Astrocyte (in vitro differentiated cells and primary cell): ENCODE measurements around the gene LILRB2. TPM values are rescaled to one million over a fixed set of nuclear protein-coding genes. Genes with fewer than 3 reads are reported as not detected.
"Not testable (repeated sequence)": the region's sequence is repeated elsewhere in the genome, so short reads cannot be mapped to it uniquely, and the experiment has no call there.

Experiments used
- DNase-seq: peaks from one replicate; pipeline ENCODE4 v3.0.0-alpha.2; 2010; ENCODE audit warnings: low read depth
- FAIRE-seq: peaks from 2 replicates; lab custom pipeline; 2011; peaks lifted over from hg19 to GRCh38; lab: Jason Lieb, UNC
- H2AFZ ChIP-seq: 2 replicates; pipeline ENCODE4 v1.6.0; 2012; ENCODE audit warnings: low read depth, low read length, inconsistent platforms
- H3K27ac ChIP-seq: 2 replicates; pipeline ENCODE4 v1.5.1; 2011; ENCODE audit warnings: low read depth, low read length, inconsistent platforms
- H3K27me3 ChIP-seq: 2 replicates; pipeline ENCODE4 v1.6.0; 2011; ENCODE audit warnings: low read length, inconsistent platforms; ENCODE audit not compliant: insufficient read depth
- H3K36me3 ChIP-seq: 2 replicates; pipeline ENCODE4 v1.5.1; 2011; ENCODE audit warnings: low read length, inconsistent platforms; ENCODE audit not compliant: insufficient read depth
- H3K4me1 ChIP-seq: 2 replicates; pipeline ENCODE4 v1.5.1; 2011; ENCODE audit warnings: low read length, inconsistent platforms; ENCODE audit not compliant: insufficient read depth
- H3K4me2 ChIP-seq: 2 replicates; pipeline ENCODE4 v1.6.0; 2012; ENCODE audit warnings: low read length, inconsistent platforms
- H3K4me3 ChIP-seq: 2 replicates; pipeline ENCODE4 v1.5.1; 2011; ENCODE audit warnings: low read depth, mild to moderate bottlenecking, low read length, inconsistent platforms; ENCODE audit not compliant: insufficient read depth
- H3K79me2 ChIP-seq: 2 replicates; pipeline ENCODE4 v1.6.0; 2012; ENCODE audit warnings: mild to moderate bottlenecking, low read length, inconsistent platforms; ENCODE audit not compliant: insufficient read depth
- H3K9ac ChIP-seq: 2 replicates; pipeline ENCODE4 v1.6.0; 2012; ENCODE audit warnings: mild to moderate bottlenecking, low read length, inconsistent platforms
- H3K9me3 ChIP-seq: 2 replicates; pipeline ENCODE4 v1.5.1; 2012; ENCODE audit warnings: low read depth, mild to moderate bottlenecking, low read length, inconsistent platforms; ENCODE audit not compliant: insufficient read depth
- H4K20me1 ChIP-seq: 2 replicates; pipeline ENCODE4 v1.6.0; 2012; ENCODE audit warnings: low read length, inconsistent platforms; ENCODE audit not compliant: insufficient read depth
- H3K27ac Mint-ChIP-seq: one replicate; pipeline ENCODE4 v1.8.0; 2021; ENCODE audit warnings: mild to moderate bottlenecking, mixed read lengths; ENCODE audit not compliant: unreplicated experiment
- H3K27me3 Mint-ChIP-seq: one replicate; pipeline ENCODE4 v1.8.0; 2021; ENCODE audit warnings: low read depth, mixed read lengths; ENCODE audit not compliant: unreplicated experiment
- H3K36me3 Mint-ChIP-seq: one replicate; pipeline ENCODE4 v1.8.0; 2021; ENCODE audit warnings: low read depth, mixed read lengths; ENCODE audit not compliant: unreplicated experiment
- H3K4me1 Mint-ChIP-seq: one replicate; pipeline ENCODE4 v1.8.0; 2021; ENCODE audit warnings: low read depth, mixed read lengths; ENCODE audit not compliant: unreplicated experiment
- H3K4me3 Mint-ChIP-seq: one replicate; pipeline ENCODE4 v1.8.0; 2021; ENCODE audit warnings: mild to moderate bottlenecking, moderate library complexity, mixed read lengths; ENCODE audit not compliant: unreplicated experiment
- H3K9me3 Mint-ChIP-seq: one replicate; pipeline ENCODE4 v1.8.0; 2021; ENCODE audit warnings: mild to moderate bottlenecking, mixed read lengths; ENCODE audit not compliant: unreplicated experiment
- CTCF ChIP-seq: IDR thresholded peaks from 2 replicates; pipeline ENCODE4 v1.5.1; 2011; ENCODE audit warnings: low read depth, mild to moderate bottlenecking, inconsistent platforms, low read length, moderate library complexity; ENCODE audit not compliant: insufficient read depth
- EZH2 ChIP-seq: IDR thresholded peaks from 2 replicates; pipeline ENCODE4 v1.6.1; 2012; ENCODE audit warnings: mild to moderate bottlenecking, low read length, inconsistent platforms; ENCODE audit not compliant: insufficient read depth
- total RNA-seq: library from RNA; stranded (reverse); gene quantifications from 2 replicates; pipeline ENCODE4 v1.2.1, GENCODE V29; 2021

LILRB2 gene
- total RNA-seq, 1 donor from 2014 or later, result not detected

- peaks cover 60% of the 10 kb centered on the region for H3K27me3 Mint-ChIP-seq
- H3K36me3 Mint-ChIP-seq, result no peaks in the 10 kb centered on the region
- Histone ChIP-seq H2AFZ (no peak overlapping the region), H3K4me3 (no peak overlapping the region), H4K20me1 (no peaks in the 10 kb centered on the region), H3K27me3 (no peaks in the 10 kb centered on the region), H3K4me1 (no peaks in the 10 kb centered on the region), H3K79me2 (no peaks in the 10 kb centered on the region), H3K9me3 (no peaks in the 10 kb centered on the region), H3K4me2 (no peak overlapping the region), H3K36me3 (no peaks in the 10 kb centered on the region), H3K27ac (no peak overlapping the region), H3K9ac (no peak overlapping the region)
- TF ChIP-seq EZH2 (no peak), CTCF (no peak)
- H3K4me3 Mint-ChIP-seq, result no peak overlapping the region
- no peak overlapping the region for H3K27ac Mint-ChIP-seq
- H3K9me3 Mint-ChIP-seq, result peaks cover 11% of the 10 kb centered on the region
- FAIRE-seq (no peak), DNase-seq (no peak)
- no peaks in the 10 kb centered on the region for H3K4me1 Mint-ChIP-seq
Measured at GRCh38 chr19:54297759-54298305, 16.9 kb upstream of the LILRB2 start.

GRCh38 chr19:54294539-54294938 is 13.6 kb upstream of the LILRB2 start:
- Mint-ChIP-seq H3K27ac (no peak overlapping the region), H3K36me3 (no peaks in the 10 kb centered on the region), H3K9me3 (peaks cover 8% of the 10 kb centered on the region), H3K27me3 (peaks cover 52% of the 10 kb centered on the region), H3K4me1 (no peaks in the 10 kb centered on the region), H3K4me3 (no peak overlapping the region)
- DNase-seq, result no peak
- no peak for TF ChIP-seq CTCF
- TF ChIP-seq EZH2, result no peak
- no peak for FAIRE-seq
- Histone ChIP-seq H2AFZ (no peak overlapping the region), H4K20me1 (no peaks in the 10 kb centered on the region), H3K36me3 (no peaks in the 10 kb centered on the region), H3K4me1 (no peaks in the 10 kb centered on the region), H3K9ac (no peak overlapping the region), H3K4me3 (no peak overlapping the region), H3K27me3 (no peaks in the 10 kb centered on the region), H3K9me3 (no peaks in the 10 kb centered on the region), H3K79me2 (no peaks in the 10 kb centered on the region), H3K27ac (no peak overlapping the region), H3K4me2 (no peak overlapping the region)

GRCh38 chr19:54289160-54289559 is 8.2 kb upstream of the LILRB2 start:
- not testable (repeated sequence) for H3K79me2 ChIP-seq, H3K27me3 ChIP-seq, DNase-seq, H2AFZ ChIP-seq, H3K36me3 Mint-ChIP-seq, H4K20me1 ChIP-seq, H3K4me1 ChIP-seq, H3K4me2 ChIP-seq, H3K9ac ChIP-seq, H3K9me3 ChIP-seq, FAIRE-seq, H3K27ac ChIP-seq, H3K4me1 Mint-ChIP-seq, H3K9me3 Mint-ChIP-seq, H3K36me3 ChIP-seq, H3K4me3 ChIP-seq, H3K4me3 Mint-ChIP-seq, H3K27ac Mint-ChIP-seq
- H3K27me3 Mint-ChIP-seq, result peaks cover 43% of the 10 kb centered on the region
